Nephron progenitor cell (in vitro differentiated cells): ENCODE results near the gene GNPDA2.

Experiments
- DNase-seq: peaks from one replicate; pipeline ENCODE4 v3.0.0; 2021
- H3K27ac Mint-ChIP-seq: 2 replicates; pipeline ENCODE4 v1.8.0; 2021; ENCODE audit warnings: mild to moderate bottlenecking, moderate library complexity, mixed read lengths
- H3K27me3 Mint-ChIP-seq: 2 replicates; pipeline ENCODE4 v1.8.0; 2021; ENCODE audit warnings: mild to moderate bottlenecking, low read depth, mixed read lengths; ENCODE audit not compliant: poor library complexity
- H3K36me3 Mint-ChIP-seq: 2 replicates; pipeline ENCODE4 v1.8.0; 2021; ENCODE audit warnings: low read depth, mixed read lengths
- H3K4me1 Mint-ChIP-seq: 2 replicates; pipeline ENCODE4 v1.8.0; 2021; ENCODE audit warnings: mixed read lengths
- H3K4me3 Mint-ChIP-seq: 2 replicates; pipeline ENCODE4 v1.8.0; 2021; ENCODE audit warnings: mild to moderate bottlenecking, moderate library complexity, mixed read lengths
- H3K9me3 Mint-ChIP-seq: 2 replicates; pipeline ENCODE4 v1.8.0; 2021; ENCODE audit warnings: mild to moderate bottlenecking, moderate library complexity, mixed read lengths
- TF ChIP-seq, protein P1 (sequence below): fragments of 200-600 bp; sonication (generic); IDR thresholded peaks from 2 replicates; pipeline ENCODE4 v1.5.0; 2021; ENCODE audit warnings: antibody characterized with exemption

Gene GNPDA2

DNA sequence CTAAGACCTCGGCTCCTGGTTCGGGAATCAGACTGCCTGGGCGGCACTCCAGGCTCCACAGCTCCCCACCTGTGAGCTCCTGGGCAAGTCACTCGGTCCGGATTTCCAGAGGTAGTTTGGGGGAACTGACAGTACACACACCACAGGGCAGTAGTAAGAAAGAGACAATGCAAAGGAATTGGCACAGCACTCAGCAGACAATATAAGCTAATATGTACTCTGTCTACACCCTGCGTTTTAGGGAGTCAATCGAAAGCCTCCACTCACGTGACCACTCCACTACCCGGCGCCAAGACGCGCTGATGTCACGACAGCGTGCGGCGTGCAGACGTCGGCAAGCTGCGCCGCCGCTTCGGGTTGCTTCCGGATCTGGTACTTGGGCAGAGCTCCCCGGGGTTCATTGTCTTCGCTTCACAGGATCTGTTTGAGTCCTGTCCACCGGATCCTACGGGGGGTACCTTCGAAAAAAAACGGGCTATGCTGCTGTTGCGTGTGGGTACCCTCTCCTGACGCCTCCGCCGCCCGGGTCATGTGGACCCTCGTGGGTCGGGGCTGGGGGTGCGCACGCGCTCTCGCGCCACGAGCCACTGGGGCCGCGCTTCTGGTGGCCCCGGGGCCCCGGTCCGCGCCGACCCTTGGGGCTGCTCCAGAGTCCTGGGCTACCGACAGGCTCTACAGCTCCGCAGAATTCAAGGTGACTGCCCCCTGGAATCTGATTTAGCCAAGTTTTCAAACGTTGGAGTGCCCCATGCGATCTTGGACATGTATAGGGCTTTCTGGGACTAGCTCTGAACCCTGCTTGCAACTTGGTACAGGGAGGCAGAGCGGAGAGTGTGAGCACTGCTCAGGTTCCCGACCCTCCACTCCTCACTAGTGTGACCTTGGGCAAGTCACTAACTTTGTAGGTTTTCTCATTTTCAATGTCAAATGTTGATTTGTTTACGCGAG, 48.0 kb downstream of the GNPDA2 start, which contains the start of gene GUF1:
GUF1 (plus strand) TSS at position 327 of the 948 bp plus-strand sequence; CDS start at position 530, 203 bp downstream.
- H3K36me3 Mint-ChIP-seq, result no peaks in the 10 kb centered on the region
- no peaks in the 10 kb centered on the region for H3K9me3 Mint-ChIP-seq
- TF ChIP-seq, protein P1, sequence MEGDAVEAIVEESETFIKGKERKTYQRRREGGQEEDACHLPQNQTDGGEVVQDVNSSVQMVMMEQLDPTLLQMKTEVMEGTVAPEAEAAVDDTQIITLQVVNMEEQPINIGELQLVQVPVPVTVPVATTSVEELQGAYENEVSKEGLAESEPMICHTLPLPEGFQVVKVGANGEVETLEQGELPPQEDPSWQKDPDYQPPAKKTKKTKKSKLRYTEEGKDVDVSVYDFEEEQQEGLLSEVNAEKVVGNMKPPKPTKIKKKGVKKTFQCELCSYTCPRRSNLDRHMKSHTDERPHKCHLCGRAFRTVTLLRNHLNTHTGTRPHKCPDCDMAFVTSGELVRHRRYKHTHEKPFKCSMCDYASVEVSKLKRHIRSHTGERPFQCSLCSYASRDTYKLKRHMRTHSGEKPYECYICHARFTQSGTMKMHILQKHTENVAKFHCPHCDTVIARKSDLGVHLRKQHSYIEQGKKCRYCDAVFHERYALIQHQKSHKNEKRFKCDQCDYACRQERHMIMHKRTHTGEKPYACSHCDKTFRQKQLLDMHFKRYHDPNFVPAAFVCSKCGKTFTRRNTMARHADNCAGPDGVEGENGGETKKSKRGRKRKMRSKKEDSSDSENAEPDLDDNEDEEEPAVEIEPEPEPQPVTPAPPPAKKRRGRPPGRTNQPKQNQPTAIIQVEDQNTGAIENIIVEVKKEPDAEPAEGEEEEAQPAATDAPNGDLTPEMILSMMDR, result no peak
- H3K27me3 Mint-ChIP-seq, result peaks cover 4% of the 10 kb centered on the region
- peak; percentile 74 for DNase-seq
- H3K4me3 Mint-ChIP-seq, result peak within 1 kb of the TSS; percentile 95
- peak within 1 kb of the TSS; percentile 98 for H3K27ac Mint-ChIP-seq
- H3K4me1 Mint-ChIP-seq, result peaks cover 30% of the 10 kb centered on the region

DNA sequence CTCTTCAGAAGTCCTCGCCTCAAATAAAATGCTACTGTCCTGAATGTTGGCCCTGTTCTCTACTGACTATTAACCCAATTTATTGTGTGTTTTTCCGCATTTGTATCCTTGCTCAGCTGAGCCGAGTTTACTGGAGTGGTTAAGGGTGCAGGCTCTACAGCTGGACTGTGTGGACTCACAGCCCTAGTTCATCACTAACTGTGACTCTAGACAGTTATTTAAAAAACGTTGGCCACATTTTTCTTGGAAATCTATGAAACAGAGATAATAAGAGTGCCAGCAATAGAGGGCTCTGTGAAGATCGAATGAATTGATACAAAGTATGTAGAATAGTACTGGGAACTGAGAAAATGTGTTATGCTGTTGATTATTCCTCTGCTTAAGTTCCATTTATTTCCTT, 51.0 kb downstream of the GNPDA2 start:
- Mint-ChIP-seq H3K27me3 (peaks cover 20% of the 10 kb centered on the region), H3K4me1 (peaks cover 21% of the 10 kb centered on the region), H3K9me3 (no peaks in the 10 kb centered on the region), H3K27ac (no peak overlapping the region), H3K36me3 (no peaks in the 10 kb centered on the region), H3K4me3 (no peak overlapping the region)
- TF ChIP-seq, protein P1, result no peak
- no peak for DNase-seq

DNA sequence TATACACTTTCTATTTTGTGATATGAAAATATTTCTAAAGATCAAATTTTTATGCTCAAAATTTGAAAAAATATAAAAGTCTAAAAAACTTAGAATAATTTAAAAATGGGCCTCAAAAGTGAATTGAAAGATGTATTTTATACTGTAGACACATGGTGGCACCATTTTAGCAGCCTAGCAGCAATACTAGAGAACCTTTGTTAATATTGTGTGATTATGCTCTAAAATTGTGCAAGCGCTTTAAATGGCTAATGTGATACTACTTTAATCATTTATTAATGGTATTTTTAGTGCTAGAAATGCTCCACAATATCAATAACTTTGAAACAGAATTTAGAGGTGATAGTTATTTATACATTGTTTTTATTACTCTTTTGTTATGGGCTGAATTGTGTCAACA, 51.9 kb downstream of the GNPDA2 start:
- peaks cover 12% of the 10 kb centered on the region for H3K4me1 Mint-ChIP-seq
- no peak overlapping the region for H3K4me3 Mint-ChIP-seq
- H3K27ac Mint-ChIP-seq, result no peak overlapping the region
- TF ChIP-seq, protein P1, result no peak
- no peaks in the 10 kb centered on the region for H3K36me3 Mint-ChIP-seq
- no peak for DNase-seq
- no peaks in the 10 kb centered on the region for H3K9me3 Mint-ChIP-seq
- H3K27me3 Mint-ChIP-seq, result peaks cover 20% of the 10 kb centered on the region

DNA sequence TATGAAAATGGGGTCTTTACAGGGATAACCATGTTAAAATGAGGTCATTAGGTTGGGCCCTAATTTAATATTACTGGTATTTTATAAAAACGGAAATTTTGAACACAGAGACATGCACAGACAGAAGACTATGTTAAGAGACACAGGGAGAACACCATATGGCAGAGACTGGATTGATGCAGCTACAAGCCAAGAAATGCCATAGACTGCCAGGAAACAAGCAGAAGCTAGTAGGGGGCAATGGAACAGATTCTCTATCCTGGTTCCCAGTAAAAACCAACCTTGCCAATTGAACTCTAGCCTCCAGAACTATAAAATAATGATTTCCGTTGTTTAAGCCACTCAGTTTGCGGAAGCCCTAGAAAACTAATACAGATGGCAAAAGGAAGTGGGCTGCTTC, 54.7 kb downstream of the GNPDA2 start:
- Mint-ChIP-seq H3K4me1 (no peaks in the 10 kb centered on the region), H3K9me3 (no peaks in the 10 kb centered on the region), H3K4me3 (no peak overlapping the region), H3K27me3 (peaks cover 23% of the 10 kb centered on the region), H3K36me3 (no peaks in the 10 kb centered on the region), H3K27ac (no peak overlapping the region)
- TF ChIP-seq, protein P1, result no peak
- DNase-seq, result no peak

DNA sequence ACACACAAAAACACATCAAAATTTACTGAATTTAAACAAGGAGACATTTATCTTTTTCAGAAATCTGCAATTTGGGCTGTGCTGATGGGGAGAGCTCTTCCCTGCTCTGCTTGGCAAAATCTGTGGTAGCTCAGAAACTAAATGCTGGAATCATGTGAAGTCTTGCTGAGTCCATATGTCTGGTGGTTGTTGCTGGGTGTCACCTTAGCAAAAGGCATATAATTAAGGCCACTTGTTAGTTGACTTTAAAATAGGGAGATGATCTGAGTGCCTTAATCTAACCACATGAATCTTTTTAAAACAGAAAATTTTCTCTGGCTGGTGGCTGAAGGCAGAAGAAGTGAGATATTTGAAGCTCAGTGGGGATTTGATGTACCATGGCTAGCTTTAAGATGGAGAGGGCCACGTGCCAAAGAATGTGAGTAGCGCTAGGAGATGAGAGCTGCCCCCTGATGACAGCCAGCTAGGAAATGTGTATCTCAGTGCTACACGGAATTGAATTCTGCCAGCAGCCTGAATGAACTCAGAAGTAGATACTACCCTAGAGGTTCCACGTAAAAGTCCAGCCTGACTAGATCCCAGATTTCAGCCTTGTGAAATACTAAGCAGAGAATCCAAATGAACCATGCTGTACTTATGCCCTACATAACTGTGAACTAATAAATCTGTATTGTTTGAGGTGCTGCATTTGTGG, 55.7 kb downstream of the GNPDA2 start:
- H3K27ac Mint-ChIP-seq, result no peak overlapping the region
- H3K4me3 Mint-ChIP-seq, result no peak overlapping the region
- H3K36me3 Mint-ChIP-seq, result no peaks in the 10 kb centered on the region
- TF ChIP-seq, protein P1, result no peak
- H3K9me3 Mint-ChIP-seq, result no peaks in the 10 kb centered on the region
- peaks cover 23% of the 10 kb centered on the region for H3K27me3 Mint-ChIP-seq
- DNase-seq, result no peak
- H3K4me1 Mint-ChIP-seq, result no peaks in the 10 kb centered on the region
